Measurements from ENCODE around the gene RGS3.

DNA sequence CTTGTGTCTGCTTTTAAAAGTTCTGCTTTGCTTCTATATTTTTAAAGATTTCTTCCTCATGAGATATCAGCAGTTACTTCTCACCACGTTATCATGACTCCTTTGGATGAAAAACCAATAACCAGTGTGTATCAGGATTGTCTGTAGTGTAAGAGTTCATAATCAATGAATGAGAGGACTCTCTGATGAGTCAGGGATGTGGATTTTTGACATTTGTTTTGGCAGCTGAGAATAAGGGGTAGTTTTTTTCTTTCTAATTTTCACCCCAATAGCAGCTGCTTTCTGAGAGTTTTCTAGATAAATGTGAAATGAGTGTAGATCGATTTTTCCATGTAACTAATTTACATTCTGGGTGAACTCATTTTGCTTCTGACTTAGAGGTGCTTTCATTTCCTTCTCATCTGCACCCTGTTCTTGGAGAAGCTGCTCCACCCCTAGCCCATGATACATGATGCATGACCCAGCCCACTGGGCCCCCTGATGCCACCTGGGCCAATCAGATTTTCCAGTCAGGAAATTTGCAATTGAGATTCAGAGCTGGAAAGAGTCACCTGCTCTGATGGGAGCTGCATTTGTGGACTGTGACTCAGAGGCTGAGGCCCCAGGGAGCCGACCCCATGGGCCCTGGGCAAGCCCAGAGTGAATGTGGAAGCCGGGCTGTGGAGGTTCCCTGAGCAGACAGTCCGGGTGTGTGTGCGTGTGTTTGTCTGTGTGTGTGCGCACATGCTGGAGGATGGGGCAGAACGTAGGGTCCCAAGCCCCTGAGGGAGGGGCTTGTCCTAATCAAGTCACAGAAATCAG is 159.3 kb downstream of the RGS3 start:
- no peak for TF ChIP-seq CTCF (IDR thresholded peaks at IDR 0.05)
- no peak for TF ChIP-seq POLR2A (IDR thresholded peaks at IDR 0.05)
- TF ChIP-seq POLR2AphosphoS5 (IDR thresholded peaks at IDR 0.05): peak in 1 of 4 donors; percentile 42
- TF ChIP-seq EP300 (IDR thresholded peaks at IDR 0.05): no peak

Measured in sigmoid colon (tissue), 4 donors.